ENCODE data around the gene MORN5. TPM values are rescaled to one million over a fixed set of nuclear protein-coding genes. Genes with fewer than 3 reads are reported as not detected.

Gene MORN5
- total RNA-seq, 2 donors from 2014 or later: not detected

- H3K4me1 ChIP-seq (ENCODE audit: control insufficient read depth in 1 of 2, low read depth in 2 of 2): peaks cover 0 to 26% of the 10 kb centered on the region in 2 donors
- no peak overlapping the region for H3K4me3 ChIP-seq
- H3K27ac ChIP-seq: no peak overlapping the region
- TF ChIP-seq, protein P1, sequence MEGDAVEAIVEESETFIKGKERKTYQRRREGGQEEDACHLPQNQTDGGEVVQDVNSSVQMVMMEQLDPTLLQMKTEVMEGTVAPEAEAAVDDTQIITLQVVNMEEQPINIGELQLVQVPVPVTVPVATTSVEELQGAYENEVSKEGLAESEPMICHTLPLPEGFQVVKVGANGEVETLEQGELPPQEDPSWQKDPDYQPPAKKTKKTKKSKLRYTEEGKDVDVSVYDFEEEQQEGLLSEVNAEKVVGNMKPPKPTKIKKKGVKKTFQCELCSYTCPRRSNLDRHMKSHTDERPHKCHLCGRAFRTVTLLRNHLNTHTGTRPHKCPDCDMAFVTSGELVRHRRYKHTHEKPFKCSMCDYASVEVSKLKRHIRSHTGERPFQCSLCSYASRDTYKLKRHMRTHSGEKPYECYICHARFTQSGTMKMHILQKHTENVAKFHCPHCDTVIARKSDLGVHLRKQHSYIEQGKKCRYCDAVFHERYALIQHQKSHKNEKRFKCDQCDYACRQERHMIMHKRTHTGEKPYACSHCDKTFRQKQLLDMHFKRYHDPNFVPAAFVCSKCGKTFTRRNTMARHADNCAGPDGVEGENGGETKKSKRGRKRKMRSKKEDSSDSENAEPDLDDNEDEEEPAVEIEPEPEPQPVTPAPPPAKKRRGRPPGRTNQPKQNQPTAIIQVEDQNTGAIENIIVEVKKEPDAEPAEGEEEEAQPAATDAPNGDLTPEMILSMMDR (IDR thresholded peaks at IDR 0.05): no peak
- ATAC-seq (ENCODE audit: insufficient number of reproducible peaks, low FRiP score, low read depth): no peak
- no peak for DNase-seq (ENCODE audit: low spot score)
- H3K9me3 ChIP-seq: no peaks in the 10 kb centered on the region
- no peaks in the 10 kb centered on the region for H3K27me3 ChIP-seq (replicated peaks; ENCODE audit: insufficient read depth)
- H3K36me3 ChIP-seq: no peaks in the 10 kb centered on the region
These were observed 31.4 kb upstream of the MORN5 start for GRCh38 chr9:122128007-122128968.

- Histone ChIP-seq H3K36me3 (no peaks in the 10 kb centered on the region), H3K4me3 (no peak overlapping the region), H3K4me1 (ENCODE audit: control insufficient read depth in 1 of 2, low read depth in 2 of 2) (peaks cover 0 to 26% of the 10 kb centered on the region in 2 donors), H3K9me3 (no peaks in the 10 kb centered on the region), H3K27me3 (replicated peaks; ENCODE audit: insufficient read depth) (no peaks in the 10 kb centered on the region), H3K27ac (no peak overlapping the region)
- DNase-seq (ENCODE audit: low spot score) (no peak), ATAC-seq (ENCODE audit: insufficient number of reproducible peaks, low FRiP score, low read depth) (no peak)
- TF ChIP-seq, protein P1 (IDR thresholded peaks at IDR 0.05): no peak
These were observed 30.8 kb upstream of the MORN5 start for GRCh38 chr9:122128969-122129343.

DNA sequence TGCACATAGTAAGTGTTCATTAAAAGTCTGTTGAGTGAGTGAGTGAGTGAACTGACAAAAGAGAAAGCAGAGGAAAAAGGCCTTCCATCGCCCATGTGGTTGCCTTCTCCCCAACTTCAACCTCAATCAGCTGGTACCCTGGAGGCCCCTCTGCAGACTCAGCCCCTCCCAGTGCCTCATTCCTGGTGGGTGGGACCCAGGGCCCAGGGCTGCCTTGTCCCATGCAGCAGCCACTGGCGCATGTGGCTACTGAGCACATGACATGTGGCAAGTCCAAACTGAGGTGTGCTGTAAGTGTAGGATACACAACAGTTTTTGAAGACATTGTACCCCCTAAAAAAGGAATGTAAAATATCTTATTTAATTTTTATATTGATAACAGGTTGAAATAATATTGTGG, 29.7 kb upstream of the MORN5 start:
- no peak for ATAC-seq (ENCODE audit: insufficient number of reproducible peaks, low FRiP score, low read depth)
- Histone ChIP-seq H3K27ac (no peak overlapping the region), H3K4me1 (ENCODE audit: control insufficient read depth in 1 of 2, low read depth in 2 of 2) (peaks cover 0 to 26% of the 10 kb centered on the region in 2 donors), H3K27me3 (replicated peaks; ENCODE audit: insufficient read depth) (no peaks in the 10 kb centered on the region), H3K9me3 (no peaks in the 10 kb centered on the region), H3K4me3 (no peak overlapping the region), H3K36me3 (no peaks in the 10 kb centered on the region)
- DNase-seq (ENCODE audit: low spot score): no peak
- TF ChIP-seq, protein P1 (IDR thresholded peaks at IDR 0.05): no peak

- Histone ChIP-seq H3K27me3 (replicated peaks; ENCODE audit: insufficient read depth) (no peaks in the 10 kb centered on the region), H3K9me3 (no peaks in the 10 kb centered on the region), H3K4me1 (ENCODE audit: control insufficient read depth in 1 of 2, low read depth in 2 of 2) (peaks cover 0 to 19% of the 10 kb centered on the region in 2 donors), H3K27ac (no peak overlapping the region), H3K4me3 (no peak overlapping the region), H3K36me3 (no peaks in the 10 kb centered on the region)
- no peak for ATAC-seq (ENCODE audit: insufficient number of reproducible peaks, low FRiP score, low read depth)
- TF ChIP-seq, protein P1 (IDR thresholded peaks at IDR 0.05): no peak
- DNase-seq (ENCODE audit: low spot score): no peak
These were observed 28.9 kb upstream of the MORN5 start for GRCh38 chr9:122130837-122131236.

DNA sequence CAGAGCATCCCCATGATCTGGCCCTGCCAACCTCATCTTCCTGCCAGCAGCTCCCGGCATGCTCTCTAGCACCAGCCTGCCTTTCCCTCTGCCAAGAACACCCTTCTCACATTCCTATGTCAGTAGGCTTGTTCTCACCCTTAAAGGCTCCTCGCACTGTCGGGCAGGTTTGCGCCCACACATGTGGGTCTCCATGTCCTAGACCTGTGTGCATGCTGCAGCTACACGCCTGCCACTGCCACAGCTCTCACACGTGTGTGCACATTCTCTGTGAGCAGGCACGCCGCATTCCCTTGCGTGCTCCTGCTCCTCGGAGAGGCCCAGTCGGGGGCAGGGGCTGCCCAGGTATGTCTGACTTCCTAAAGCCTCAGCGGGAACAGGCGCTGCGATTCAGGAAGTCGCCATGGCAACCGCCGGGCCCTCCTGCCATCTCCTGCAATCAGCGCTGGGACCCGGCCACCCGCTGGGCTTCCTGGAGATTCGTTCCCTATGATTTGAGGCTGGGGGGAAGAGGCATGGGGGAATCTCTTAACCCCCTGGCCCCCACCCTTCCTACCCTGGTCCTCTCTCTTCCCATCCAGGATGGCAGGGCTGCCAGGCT, 28.2 kb upstream of the MORN5 start:
- Histone ChIP-seq H3K36me3 (no peaks in the 10 kb centered on the region), H3K27ac (no peak overlapping the region), H3K4me1 (ENCODE audit: control insufficient read depth in 1 of 2, low read depth in 2 of 2) (peaks cover 0 to 13% of the 10 kb centered on the region in 2 donors), H3K9me3 (no peaks in the 10 kb centered on the region), H3K4me3 (no peak overlapping the region), H3K27me3 (replicated peaks; ENCODE audit: insufficient read depth) (no peaks in the 10 kb centered on the region)
- TF ChIP-seq, protein P1 (IDR thresholded peaks at IDR 0.05): no peak
- DNase-seq (ENCODE audit: low spot score) (no peak), ATAC-seq (ENCODE audit: insufficient number of reproducible peaks, low FRiP score, low read depth) (no peak)

All from thoracic aorta (tissue), 2 donors.